Measurements from ENCODE around the gene NDUFA3. TPM values are rescaled to one million over a fixed set of nuclear protein-coding genes. Genes with fewer than 3 reads are reported as not detected.

NDUFA3 gene
- total and polyA plus RNA-seq, 2 of the 13 experiments (the other 11 are each of a cell fraction or from before 2014, with no cell fraction given), result 31.6 to 75.4 TPM

- TF ChIP-seq ATF4 (CRISPR knock-in tag; IDR thresholded peaks at IDR 0.05) (peak in 1 of 2 experiments; percentile 66; a peak in 2 of 4 replicates), GZF1 (CRISPR knock-in tag; IDR thresholded peaks at IDR 0.05) (no peak), KDM2A (CRISPR knock-in tag; IDR thresholded peaks at IDR 0.05; ENCODE audit: borderline replicate concordance, low read depth) (peak; percentile 100), ZBTB46 (CRISPR knock-in tag; IDR thresholded peaks at IDR 0.05; ENCODE audit: borderline replicate concordance) (0 out of 2 replicates have a peak, but pooled peaks have one; percentile 63), ZNF7 (CRISPR knock-in tag; IDR thresholded peaks at IDR 0.05) (no peak), GTF2F1 (IDR thresholded peaks at IDR 0.05; ENCODE audit: low read length) (0 out of 2 replicates have a peak, but pooled peaks have one; percentile 71), ZNF615 (CRISPR knock-in tag; IDR thresholded peaks at IDR 0.05; ENCODE audit: borderline replicate concordance) (no peak), HOXA9 (CRISPR knock-in tag; IDR thresholded peaks at IDR 0.05; ENCODE audit: borderline replicate concordance) (no peak), ZNF496 (CRISPR knock-in tag; IDR thresholded peaks at IDR 0.05; ENCODE audit: insufficient replicate concordance) (no peak), NR0B2 (CRISPR knock-in tag; IDR thresholded peaks at IDR 0.05) (no peak), FLYWCH1 (CRISPR knock-in tag; IDR thresholded peaks at IDR 0.05) (no peak), MAFG (CRISPR knock-in tag; IDR thresholded peaks at IDR 0.05) (no peak), ZNF552 (CRISPR knock-in tag; IDR thresholded peaks at IDR 0.05; ENCODE audit: borderline replicate concordance) (peak; percentile 80; the same call in 1 of the 2 replicates), JUN (CRISPR knock-in tag; IDR thresholded peaks at IDR 0.05) (peak; percentile 67; the same call in 1 of the 2 replicates), ZFY (CRISPR knock-in tag; IDR thresholded peaks at IDR 0.05) (peak; percentile 100), GFI1 (CRISPR knock-in tag; IDR thresholded peaks at IDR 0.05; ENCODE audit: borderline replicate concordance) (no peak), ATF5 (CRISPR knock-in tag; IDR thresholded peaks at IDR 0.05; ENCODE audit: low read depth) (no peak), ZFAT (CRISPR knock-in tag; conservative IDR thresholded peaks at IDR 0.05) (no peak), SETDB1 (CRISPR knock-in tag; IDR thresholded peaks at IDR 0.05; ENCODE audit: borderline replicate concordance) (no peak), RCOR2 (CRISPR knock-in tag; IDR thresholded peaks at IDR 0.05) (no peak), LCORL (IDR thresholded peaks at IDR 0.05) (no peak), LCORL (CRISPR knock-in tag; IDR thresholded peaks at IDR 0.05) (no peak; the same call in 1 of the 2 replicates), JUND (CRISPR knock-in tag; IDR thresholded peaks at IDR 0.05) (no peak; the same call in 1 of the 2 replicates), RORA (CRISPR knock-in tag; IDR thresholded peaks at IDR 0.05) (no peak), FOXP1 (IDR thresholded peaks at IDR 0.05) (no peak), FOXP1 (CRISPR knock-in tag; IDR thresholded peaks at IDR 0.05) (no peak; the same call in 1 of the 2 replicates)
These were observed 12.7 kb downstream of the NDUFA3 start, which contains the start of the genes PRPF31 and TFPT (continued) for GRCh38 chr19:54115109-54116063.
